Breast epithelium (tissue), 3 donors: ENCODE results near the gene TSG101.

Experiments used
- CTCF ChIP-seq, 3 donors: fragments of 450-650 bp; IDR thresholded peaks; one replicate each; pipeline ENCODE4 v1.5.1; 2016 to 2017; ENCODE audit warnings: antibody characterized with exemption in 3 of 3, mild to moderate bottlenecking in 3 of 3, moderate library complexity in 3 of 3
- POLR2A ChIP-seq: fragments of 450-650 bp; IDR thresholded peaks from one replicate; pipeline ENCODE4 v1.6.1; 2016; ENCODE audit warnings: antibody characterized with exemption, mild to moderate bottlenecking, moderate library complexity
- POLR2AphosphoS5 ChIP-seq, 3 donors: sonication (generic); formaldehyde crosslinking; IDR thresholded peaks; one replicate each; pipeline ENCODE4 v1.6.1; 2017; ENCODE audit warnings: antibody characterized with exemption in 3 of 3

- TF ChIP-seq POLR2A (no peak), CTCF (IDR thresholded peaks at IDR 0.05) (no peak), POLR2AphosphoS5 (IDR thresholded peaks at IDR 0.05) (no peak)
These were observed 617 bp downstream of the TSG101 start for GRCh38 chr11:18526130-18526520.
